Adrenal gland (tissue), 5 donors: Measurements from ENCODE around the gene TM9SF2.

Experiments used
- POLR2A ChIP-seq, 2 donors: fragments of 450-650 bp; IDR thresholded peaks; one replicate each; pipeline ENCODE4 v1.6.1; 2017; ENCODE audit warnings: antibody characterized with exemption in 2 of 2, mild to moderate bottlenecking in 2 of 2, moderate library complexity in 1 of 2
- TF ChIP-seq, protein P1 (sequence below), 6 experiments: fragments of 450-650 bp in 4 of 6; fragments of 200-600 bp in 2 of 6; sonication (generic) in 1 of 6; IDR thresholded peaks; 1 replicate in 5 of 6; 2 replicates in 1 of 6; pipeline versions ENCODE4 v1.5.1 to v1.8.0; 2016 to 2021; ENCODE audit warnings: antibody characterized with exemption in 6 of 6, mild to moderate bottlenecking in 2 of 6, moderate library complexity in 1 of 6
- donor health status: DM: no; HTN: no; CAD: no.

GRCh38 chr13:99564386-99564785 is 63.1 kb downstream of the TM9SF2 start:
- TF ChIP-seq, protein P1, sequence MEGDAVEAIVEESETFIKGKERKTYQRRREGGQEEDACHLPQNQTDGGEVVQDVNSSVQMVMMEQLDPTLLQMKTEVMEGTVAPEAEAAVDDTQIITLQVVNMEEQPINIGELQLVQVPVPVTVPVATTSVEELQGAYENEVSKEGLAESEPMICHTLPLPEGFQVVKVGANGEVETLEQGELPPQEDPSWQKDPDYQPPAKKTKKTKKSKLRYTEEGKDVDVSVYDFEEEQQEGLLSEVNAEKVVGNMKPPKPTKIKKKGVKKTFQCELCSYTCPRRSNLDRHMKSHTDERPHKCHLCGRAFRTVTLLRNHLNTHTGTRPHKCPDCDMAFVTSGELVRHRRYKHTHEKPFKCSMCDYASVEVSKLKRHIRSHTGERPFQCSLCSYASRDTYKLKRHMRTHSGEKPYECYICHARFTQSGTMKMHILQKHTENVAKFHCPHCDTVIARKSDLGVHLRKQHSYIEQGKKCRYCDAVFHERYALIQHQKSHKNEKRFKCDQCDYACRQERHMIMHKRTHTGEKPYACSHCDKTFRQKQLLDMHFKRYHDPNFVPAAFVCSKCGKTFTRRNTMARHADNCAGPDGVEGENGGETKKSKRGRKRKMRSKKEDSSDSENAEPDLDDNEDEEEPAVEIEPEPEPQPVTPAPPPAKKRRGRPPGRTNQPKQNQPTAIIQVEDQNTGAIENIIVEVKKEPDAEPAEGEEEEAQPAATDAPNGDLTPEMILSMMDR (IDR thresholded peaks at IDR 0.05), result no peak
- TF ChIP-seq POLR2A (IDR thresholded peaks at IDR 0.05), result no peak
